GM12878 (cell line): ENCODE results near the gene CD86. TPM values are rescaled to one million over a fixed set of nuclear protein-coding genes. Genes with fewer than 3 reads are reported as not detected.

Source experiments
- BRCA1 ChIP-seq: IDR thresholded peaks from 2 replicates; pipeline ENCODE4 v1.6.1; 2011; ENCODE audit warnings: low read depth, low read length, improper control_type of control experiment
- CEBPB ChIP-seq, 2 experiments: fragments of 150-350 bp in 1 of 2; IDR thresholded peaks; 2 replicates each; pipeline ENCODE4 v1.6.1; 2012 to 2014; ENCODE audit warnings: low read depth in 2 of 2, low read length in 2 of 2, borderline replicate concordance in 1 of 2, inconsistent platforms in 1 of 2
- E2F4 ChIP-seq: IDR thresholded peaks from 2 replicates; pipeline ENCODE4 v1.6.1; 2012; ENCODE audit warnings: low read depth, low read length, improper control_type of control experiment
- ESRRA ChIP-seq: IDR thresholded peaks from 2 replicates; pipeline ENCODE4 v1.6.1; 2012; ENCODE audit warnings: mild to moderate bottlenecking, low read length, improper control_type of control experiment
- GABPA ChIP-seq: IDR thresholded peaks from 2 replicates; pipeline ENCODE4 v1.6.1; 2014; ENCODE audit warnings: antibody characterized with exemption, low read depth, mild to moderate bottlenecking, inconsistent platforms
- IKZF2 ChIP-seq, 2 experiments: fragments of 450-650 bp; IDR thresholded peaks; 2 replicates each; pipeline ENCODE4 v1.6.1; 2017; ENCODE audit warnings: mild to moderate bottlenecking in 2 of 2, moderate library complexity in 2 of 2
- LARP7 ChIP-seq: fragments of 450-650 bp; IDR thresholded peaks from 2 replicates; pipeline ENCODE4 v1.6.1; 2017; ENCODE audit warnings: mild to moderate bottlenecking
- MEF2A ChIP-seq: IDR thresholded peaks from 2 replicates; pipeline ENCODE4 v1.6.1; 2011; ENCODE audit warnings: low read depth, mild to moderate bottlenecking, low read length, moderate library complexity; ENCODE audit not compliant: insufficient read depth
- MEF2B ChIP-seq: fragments of 450-650 bp; IDR thresholded peaks from 2 replicates; pipeline ENCODE4 v1.6.1; 2018; ENCODE audit warnings: mild to moderate bottlenecking, moderate library complexity; ENCODE audit not compliant: partially characterized antibody, poor library complexity, severe bottlenecking
- MTA2 ChIP-seq: fragments of 450-650 bp; IDR thresholded peaks from 2 replicates; pipeline ENCODE4 v1.6.1; 2016; ENCODE audit warnings: low read depth, mild to moderate bottlenecking, moderate library complexity
- NBN ChIP-seq: fragments of 450-650 bp; IDR thresholded peaks from 2 replicates; pipeline ENCODE4 v1.6.1; 2016
- NRF1 ChIP-seq: conservative IDR thresholded peaks from 2 replicates; pipeline ENCODE4 v1.6.1; 2011; ENCODE audit warnings: mild to moderate bottlenecking, low read depth, low read length, improper control_type of control experiment
- PML ChIP-seq: IDR thresholded peaks from 2 replicates; pipeline ENCODE4 v1.6.1; 2012; ENCODE audit warnings: low read length, inconsistent platforms
- SPI1 ChIP-seq: IDR thresholded peaks from 2 replicates; pipeline ENCODE4 v1.6.1; 2011; ENCODE audit warnings: low read depth, mild to moderate bottlenecking, low read length, moderate library complexity, borderline replicate concordance; ENCODE audit not compliant: insufficient read depth
- SREBF1 ChIP-seq: IDR thresholded peaks from 2 replicates; pipeline ENCODE4 v1.6.1; 2012; ENCODE audit warnings: mild to moderate bottlenecking, low read length
- SUPT20H ChIP-seq: IDR thresholded peaks from 2 replicates; pipeline ENCODE4 v1.6.1; 2011; ENCODE audit warnings: low read depth, mild to moderate bottlenecking, low read length, moderate library complexity, borderline replicate concordance; ENCODE audit not compliant: control insufficient read depth
- ZBTB4 ChIP-seq: fragments of 450-650 bp; formaldehyde crosslinking; IDR thresholded peaks from 2 replicates; pipeline ENCODE4 v1.4.0; 2022; ENCODE audit warnings: mild to moderate bottlenecking, moderate library complexity
- ZBTB40 ChIP-seq: fragments of 450-650 bp; IDR thresholded peaks from 2 replicates; pipeline ENCODE4 v1.6.1; 2016; ENCODE audit warnings: mild to moderate bottlenecking, moderate library complexity, borderline replicate concordance
- polyA plus RNA-seq, 11 experiments: library from polyadenylated mRNA; depleted of rRNA in 4 of 11; unstranded in 6 of 11; stranded (reverse) in 5 of 11; fragments of >200 nt; fragmentation: Nextera tagmentation in 4 of 11; fragmentation: Illumina TruSeq in 1 of 11; extraction: Ambion mirVana in 4 of 11; extraction: Trizol in 1 of 11; gene quantifications; 1 replicate in 1 of 11; 2 replicates in 10 of 11; pipeline versions ENCODE4 v1.2.1 to v1.2.3, GENCODE V29; 2011 to 2016; ENCODE audit warnings: inconsistent platforms in 2 of 11, missing spikeins in 2 of 11, low read depth in 1 of 11
- total RNA-seq, 4 experiments: library from RNA; depleted of rRNA in 3 of 4; stranded (reverse); fragments of >200 nt in 3 of 4; fragmentation: Illumina TruSeq in 1 of 4; extraction: Trizol in 1 of 4; gene quantifications; 2 replicates each; pipeline versions ENCODE4 v1.2.1 to v1.2.3, GENCODE V29; 2013 to 2021

CD86 gene
- total and polyA plus RNA-seq, 10 of the 15 experiments (the other 5 are each of a cell fraction or from before 2014, with no cell fraction given): 40.9 to 100 (median 55.5) TPM

- TF ChIP-seq E2F4 (no peak), IKZF2 (IDR thresholded peaks at IDR 0.05) (peak; percentile 70 to 71; a peak in 3 of 4 replicates), NRF1 (no peak), PML (no peak), ZBTB40 (no peak), SPI1 (peak; percentile 77), SREBF1 (no peak), MTA2 (0 out of 2 replicates have a peak, but pooled peaks have one; percentile 37), CEBPB (IDR thresholded peaks at IDR 0.05; ENCODE audit: borderline replicate concordance in 1 of 2, low read depth in 2 of 2, low read length in 2 of 2) (no peak), NBN (0 out of 2 replicates have a peak, but pooled peaks have one; percentile 60), GABPA (no peak), ZBTB4 (CRISPR knock-in tag) (no peak), LARP7 (no peak), SUPT20H (no peak), MEF2A (no peak), MEF2B (no peak), ESRRA (no peak), BRCA1 (no peak)
These were observed 8.7 kb downstream of the CD86 start (continued) for GRCh38 chr3:122063908-122064307.
